Gastrocnemius medialis (tissue), 4 donors: ENCODE results near the gene ZKSCAN4. TPM values are rescaled to one million over a fixed set of nuclear protein-coding genes. Genes with fewer than 3 reads are reported as not detected.

Experiments used
- ATAC-seq, 2 donors: fragments of 150-250 bp; one replicate each; pipeline ENCODE4 v1.9.1; 2016
- DNase-seq, 2 donors: peaks; one replicate each; pipeline ENCODE4 v3.0.0-alpha.2; 2019
- H3K27ac ChIP-seq, 4 donors: fragments of 200-600 bp; sonication (generic); 1 replicate in 1 of 4; 2 replicates in 3 of 4; pipeline ENCODE4 v1.5.1; 2016 to 2018; ENCODE audit warnings: mild to moderate bottlenecking in 2 of 4, moderate library complexity in 1 of 4
- H3K27me3 ChIP-seq, 3 donors: fragments of 200-600 bp; sonication (generic) in 2 of 3; 1 replicate in 1 of 3; 2 replicates in 2 of 3; pipeline versions ENCODE4 v1.5.1 to v1.6.0; 2016 to 2019; ENCODE audit warnings: mild to moderate bottlenecking in 1 of 3, moderate library complexity in 1 of 3
- H3K36me3 ChIP-seq, 2 donors: fragments of 200-600 bp; sonication (generic) in 1 of 2; one replicate each; pipeline ENCODE4 v1.5.1; 2017 to 2018
- H3K4me1 ChIP-seq, 2 donors: fragments of 200-600 bp; sonication (generic) in 1 of 2; one replicate each; pipeline ENCODE4 v1.5.1; 2016 to 2017; ENCODE audit warnings: mild to moderate bottlenecking in 2 of 2
- H3K4me3 ChIP-seq, 4 donors: fragments of 200-600 bp; sonication (generic) in 3 of 4; 1 replicate in 1 of 4; 2 replicates in 3 of 4; pipeline ENCODE4 v1.5.1; 2016 to 2019; ENCODE audit warnings: mild to moderate bottlenecking in 2 of 4
- H3K9me3 ChIP-seq, 3 donors: fragments of 200-600 bp; sonication (generic) in 2 of 3; 1 replicate in 1 of 3; 2 replicates in 2 of 3; pipeline ENCODE4 v1.5.1; 2016 to 2019
- POLR2A ChIP-seq, 2 donors: fragments of 450-650 bp; IDR thresholded peaks; one replicate each; pipeline ENCODE4 v1.6.1; 2017; ENCODE audit warnings: antibody characterized with exemption in 2 of 2, mild to moderate bottlenecking in 2 of 2, moderate library complexity in 2 of 2
- in situ Hi-C, 4 donors: fragments of 200-750 bp; cut with MboI; loops; one replicate each; pipeline versions ENCODE4 v1.15.0 to v1.8.0; 2017; ENCODE audit warnings: low sequenced_read_pairs in 4 of 4
- intact Hi-C: fragments of 100-400 bp; cut with DNase I; formaldehyde crosslinking; loops from one replicate; pipeline ENCODE4 v1.15.1; 2023; ENCODE audit warnings: low total_unique reads
- total RNA-seq, 4 donors: library from RNA; depleted of rRNA; stranded (reverse); fragments of >200 nt; gene quantifications; one replicate each; pipeline versions ENCODE4 v1.1.0 to v1.2.3, GENCODE V29; 2016
- TF ChIP-seq, protein P1 (sequence below), 5 experiments: fragments of 450-650 bp in 3 of 5; fragments of 200-600 bp in 2 of 5; sonication (generic) in 2 of 5; IDR thresholded peaks in 4 of 5; conservative IDR thresholded peaks in 1 of 5; 1 replicate in 4 of 5; 2 replicates in 1 of 5; pipeline ENCODE4 v1.5.1; 2016 to 2019; ENCODE audit warnings: antibody characterized with exemption in 5 of 5, mild to moderate bottlenecking in 3 of 5, moderate library complexity in 3 of 5

ZKSCAN4 gene
- total RNA-seq, 4 donors from 2014 or later, result 0.82 to 3.3 (median 1.1) TPM

DNA sequence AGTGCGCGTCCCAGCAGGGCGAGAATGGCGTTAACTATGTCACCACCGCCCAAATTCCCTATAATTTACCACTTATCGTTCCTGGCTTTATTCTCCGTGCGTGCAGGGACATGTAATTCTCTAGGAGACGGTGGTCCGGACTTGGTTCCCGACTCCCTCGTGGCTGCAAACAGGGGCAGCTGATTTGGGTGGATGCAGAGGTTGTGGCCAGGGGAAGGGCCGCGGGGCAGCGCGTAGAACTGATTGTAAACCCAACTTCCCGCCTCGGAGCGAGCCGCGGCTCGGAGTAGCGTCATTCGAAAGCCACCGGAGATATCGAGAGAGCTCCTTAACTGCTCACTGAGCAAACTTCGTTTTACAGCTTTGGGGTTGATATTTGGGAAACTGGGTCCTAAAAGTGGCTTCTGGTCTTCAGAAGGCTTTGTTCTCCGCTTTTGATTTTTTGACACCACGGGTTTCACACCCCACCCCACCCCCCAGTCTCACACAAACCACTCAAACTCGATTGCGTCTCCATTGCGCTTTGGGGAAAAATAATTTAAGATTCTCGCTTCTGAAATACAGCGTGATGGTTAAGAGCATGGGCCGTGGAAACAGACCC, 44.5 kb downstream of the ZKSCAN4 start:
- no peak for DNase-seq
- peaks cover 0 to 5% of the 10 kb centered on the region in 2 donors for H3K4me1 ChIP-seq
- in situ Hi-C loops, result no loop called here
- peaks cover 56 to 96% (median 77%) of the 10 kb centered on the region in 3 donors for H3K27me3 ChIP-seq
- peak overlapping the region; percentile 19 to 36 (median 34) for H3K4me3 ChIP-seq
- intact Hi-C loops, result no loop called here
- no peaks in the 10 kb centered on the region for H3K36me3 ChIP-seq
- H3K9me3 ChIP-seq, result no peaks in the 10 kb centered on the region
- no peak overlapping the region for H3K27ac ChIP-seq
- no peak for ATAC-seq
- no peak for TF ChIP-seq POLR2A (IDR thresholded peaks at IDR 0.05)
- TF ChIP-seq, protein P1, sequence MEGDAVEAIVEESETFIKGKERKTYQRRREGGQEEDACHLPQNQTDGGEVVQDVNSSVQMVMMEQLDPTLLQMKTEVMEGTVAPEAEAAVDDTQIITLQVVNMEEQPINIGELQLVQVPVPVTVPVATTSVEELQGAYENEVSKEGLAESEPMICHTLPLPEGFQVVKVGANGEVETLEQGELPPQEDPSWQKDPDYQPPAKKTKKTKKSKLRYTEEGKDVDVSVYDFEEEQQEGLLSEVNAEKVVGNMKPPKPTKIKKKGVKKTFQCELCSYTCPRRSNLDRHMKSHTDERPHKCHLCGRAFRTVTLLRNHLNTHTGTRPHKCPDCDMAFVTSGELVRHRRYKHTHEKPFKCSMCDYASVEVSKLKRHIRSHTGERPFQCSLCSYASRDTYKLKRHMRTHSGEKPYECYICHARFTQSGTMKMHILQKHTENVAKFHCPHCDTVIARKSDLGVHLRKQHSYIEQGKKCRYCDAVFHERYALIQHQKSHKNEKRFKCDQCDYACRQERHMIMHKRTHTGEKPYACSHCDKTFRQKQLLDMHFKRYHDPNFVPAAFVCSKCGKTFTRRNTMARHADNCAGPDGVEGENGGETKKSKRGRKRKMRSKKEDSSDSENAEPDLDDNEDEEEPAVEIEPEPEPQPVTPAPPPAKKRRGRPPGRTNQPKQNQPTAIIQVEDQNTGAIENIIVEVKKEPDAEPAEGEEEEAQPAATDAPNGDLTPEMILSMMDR (IDR thresholded peaks at IDR 0.05 in 4 of 5, conservative IDR thresholded peaks at IDR 0.05 in 1 of 5), result no peak

DNA sequence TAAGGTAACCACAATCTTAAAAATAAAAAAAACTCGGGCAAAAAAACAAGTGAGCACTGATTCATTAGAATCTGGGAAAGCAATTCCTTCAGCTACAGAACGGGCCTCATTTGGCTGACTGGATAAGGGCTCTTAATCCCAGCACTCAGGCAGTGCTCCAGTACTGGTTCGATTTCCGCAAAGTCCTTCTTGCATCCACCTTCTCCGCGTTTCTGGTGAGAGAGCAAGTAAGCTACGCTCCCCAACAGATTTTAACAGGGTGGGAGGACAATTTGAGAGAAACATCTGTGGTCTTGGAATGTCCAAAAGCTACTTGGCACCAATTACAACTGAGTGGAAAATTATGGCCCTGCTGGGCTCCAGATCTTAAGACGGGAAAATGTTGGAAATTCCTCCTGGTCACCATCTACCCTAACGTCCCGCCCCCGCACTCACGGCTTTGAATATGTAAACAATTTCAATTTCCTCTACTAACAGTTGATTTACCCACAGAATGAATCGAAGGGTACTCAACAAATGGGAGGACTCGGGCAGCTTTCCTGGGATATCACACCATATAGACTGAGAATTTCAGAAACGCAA, 45.0 kb downstream of the ZKSCAN4 start:
- Histone ChIP-seq H3K9me3 (no peaks in the 10 kb centered on the region), H3K27me3 (peaks cover 50 to 96% (median 72%) of the 10 kb centered on the region in 3 donors), H3K27ac (no peak overlapping the region), H3K4me3 (peak overlapping the region in 3 of 4 donors; percentile 33 to 36 (median 35)), H3K36me3 (no peaks in the 10 kb centered on the region), H3K4me1 (peaks cover 0 to 5% of the 10 kb centered on the region in 2 donors)
- ATAC-seq (no peak), DNase-seq (no peak)
- in situ Hi-C loops (no loop called here), intact Hi-C loops (no loop called here)
- TF ChIP-seq, protein P1 (IDR thresholded peaks at IDR 0.05 in 4 of 5, conservative IDR thresholded peaks at IDR 0.05 in 1 of 5), result no peak
- no peak for TF ChIP-seq POLR2A (IDR thresholded peaks at IDR 0.05)

DNA sequence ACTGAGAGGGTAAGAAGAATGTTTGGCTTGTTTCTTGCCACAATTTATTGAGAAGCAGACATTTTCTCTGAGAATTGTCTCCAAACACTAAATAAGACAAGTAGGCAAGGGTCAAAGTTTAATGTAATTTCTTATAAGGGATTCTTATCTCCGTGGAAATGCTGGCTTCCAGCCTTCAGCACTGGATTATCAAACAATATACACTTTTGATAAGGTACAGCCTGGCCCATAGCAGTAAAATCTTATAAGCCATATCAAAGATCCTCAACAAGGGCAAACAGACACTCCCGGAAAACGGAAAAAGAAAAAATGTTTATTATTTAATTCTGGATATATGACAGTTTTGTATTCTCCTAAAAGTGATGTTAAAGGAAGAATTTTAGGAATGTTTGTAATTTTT, 45.5 kb downstream of the ZKSCAN4 start:
- no peak for ATAC-seq
- intact Hi-C loops, result no loop called here

DNA sequence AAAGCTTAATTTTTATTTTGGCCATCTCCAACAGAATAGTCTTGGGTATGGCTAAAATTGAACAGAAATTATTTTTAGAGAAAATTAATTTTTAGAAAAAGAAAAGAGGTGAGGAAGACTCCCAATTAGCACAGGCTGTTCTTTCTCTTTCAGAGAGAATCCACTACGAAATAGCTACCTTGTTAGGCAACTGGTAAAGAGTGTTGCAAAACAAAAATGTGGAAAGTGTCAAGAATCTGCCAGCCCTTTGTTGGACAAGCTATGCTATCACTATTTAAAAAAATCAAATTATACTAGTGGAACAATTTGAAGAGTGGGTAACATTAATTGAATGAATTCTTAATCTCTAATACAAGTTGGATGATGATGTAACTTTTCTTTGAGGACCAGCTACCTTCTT, 46.2 kb downstream of the ZKSCAN4 start:
- H3K27ac ChIP-seq, result no peak overlapping the region
- peaks cover 0 to 5% of the 10 kb centered on the region in 2 donors for H3K4me1 ChIP-seq
- no peaks in the 10 kb centered on the region for H3K9me3 ChIP-seq
- no peak overlapping the region for H3K4me3 ChIP-seq
- TF ChIP-seq, protein P1 (IDR thresholded peaks at IDR 0.05 in 4 of 5, conservative IDR thresholded peaks at IDR 0.05 in 1 of 5), result no peak
- TF ChIP-seq POLR2A (IDR thresholded peaks at IDR 0.05), result no peak
- in situ Hi-C loops (no loop called here), intact Hi-C loops (no loop called here)
- DNase-seq (no peak), ATAC-seq (no peak)
- H3K27me3 ChIP-seq, result peaks cover 39 to 89% (median 64%) of the 10 kb centered on the region in 3 donors
- H3K36me3 ChIP-seq, result no peaks in the 10 kb centered on the region

More for the DNA sequence above, 45.5 kb downstream of the ZKSCAN4 start:
- H3K27ac ChIP-seq, result no peak overlapping the region
- H3K4me1 ChIP-seq, result peaks cover 0 to 5% of the 10 kb centered on the region in 2 donors
- no peak for DNase-seq
- no peak for TF ChIP-seq POLR2A (IDR thresholded peaks at IDR 0.05)
- TF ChIP-seq, protein P1 (IDR thresholded peaks at IDR 0.05 in 4 of 5, conservative IDR thresholded peaks at IDR 0.05 in 1 of 5), result no peak
- H3K4me3 ChIP-seq, result no peak overlapping the region
- H3K9me3 ChIP-seq, result no peaks in the 10 kb centered on the region
- H3K36me3 ChIP-seq, result no peaks in the 10 kb centered on the region
- peaks cover 45 to 94% (median 67%) of the 10 kb centered on the region in 3 donors for H3K27me3 ChIP-seq
- in situ Hi-C loops, result no loop called here
